T-helper 1 cell treated with Interleukin-12 subunit alpha and Interleukin-12 subunit beta and Interleukin-4 antibody, amounts not matched to agents 30 μg/mL and 1 μg/mL, for 36 hours (primary cell): ENCODE data around the gene VCL.

ENCODE experiments used
- H3K27ac Mint-ChIP-seq: one replicate; pipeline ENCODE4 v1.8.0; 2021; ENCODE audit warnings: mild to moderate bottlenecking, mixed read lengths
- H3K27me3 Mint-ChIP-seq: one replicate; pipeline ENCODE4 v1.8.0; 2021; ENCODE audit warnings: low read depth, mixed read lengths
- H3K36me3 Mint-ChIP-seq: one replicate; pipeline ENCODE4 v1.8.0; 2021; ENCODE audit warnings: low read depth, mixed read lengths
- H3K4me1 Mint-ChIP-seq: one replicate; pipeline ENCODE4 v1.8.0; 2021; ENCODE audit warnings: low read depth, mixed read lengths
- H3K4me3 Mint-ChIP-seq: one replicate; pipeline ENCODE4 v1.8.0; 2021; ENCODE audit warnings: mild to moderate bottlenecking, moderate library complexity, mixed read lengths
- H3K9me3 Mint-ChIP-seq: one replicate; pipeline ENCODE4 v1.8.0; 2021; ENCODE audit warnings: mixed read lengths

Gene VCL

GRCh38 chr10:74153123-74153522, 155.2 kb downstream of the VCL start:
- H3K9me3 Mint-ChIP-seq: no peaks in the 10 kb centered on the region
- H3K27ac Mint-ChIP-seq: no peak overlapping the region
- H3K27me3 Mint-ChIP-seq: no peaks in the 10 kb centered on the region
- no peaks in the 10 kb centered on the region for H3K36me3 Mint-ChIP-seq
- no peak overlapping the region for H3K4me3 Mint-ChIP-seq
- peaks cover 22% of the 10 kb centered on the region for H3K4me1 Mint-ChIP-seq

DNA sequence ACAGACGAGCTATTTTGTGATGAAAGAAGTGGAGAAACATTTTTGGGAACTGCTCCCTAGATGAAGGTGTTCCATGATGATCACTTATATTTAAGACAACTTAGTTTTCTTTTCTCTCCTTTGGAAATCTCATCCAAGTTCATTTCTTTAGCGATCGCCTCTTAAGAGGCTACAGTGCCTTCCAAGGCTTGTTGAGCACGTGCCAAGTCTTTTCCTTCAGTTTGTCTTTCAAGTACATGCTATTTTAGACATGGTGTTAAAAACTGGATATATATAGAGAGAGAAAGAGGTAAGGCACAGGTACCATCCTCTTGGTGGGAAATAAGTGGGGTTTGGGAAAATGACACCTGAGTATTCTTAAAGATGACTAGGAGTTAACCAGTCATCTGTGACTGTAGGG, 155.8 kb downstream of the VCL start:
- Mint-ChIP-seq H3K9me3 (no peaks in the 10 kb centered on the region), H3K27me3 (no peaks in the 10 kb centered on the region), H3K36me3 (no peaks in the 10 kb centered on the region), H3K4me3 (no peak overlapping the region), H3K27ac (no peak overlapping the region), H3K4me1 (peaks cover 22% of the 10 kb centered on the region)

DNA sequence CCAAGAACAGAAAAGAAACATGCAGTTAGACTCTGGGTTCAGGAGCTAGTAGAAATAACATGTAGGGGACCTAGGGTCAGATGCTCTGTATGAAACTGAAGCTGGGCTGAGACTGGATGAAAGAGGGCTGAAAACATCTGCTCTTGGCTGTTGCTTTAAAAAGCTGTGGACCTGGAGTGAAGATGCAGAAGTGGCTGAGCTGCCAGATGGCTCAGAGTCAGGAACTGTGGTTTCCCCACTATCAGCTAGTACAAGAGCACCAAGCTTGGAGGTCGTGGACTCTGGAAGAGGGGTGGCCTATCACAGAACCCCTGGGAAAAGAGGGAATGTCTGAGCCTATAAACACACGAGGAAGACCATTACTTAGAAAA, 159.0 kb downstream of the VCL start:
- Mint-ChIP-seq H3K9me3 (no peaks in the 10 kb centered on the region), H3K36me3 (no peaks in the 10 kb centered on the region), H3K27ac (no peak overlapping the region), H3K4me1 (peaks cover 20% of the 10 kb centered on the region), H3K4me3 (no peak overlapping the region), H3K27me3 (no peaks in the 10 kb centered on the region)

GRCh38 chr10:74160013-74160412, 162.1 kb downstream of the VCL start:
- Mint-ChIP-seq H3K27me3 (no peaks in the 10 kb centered on the region), H3K27ac (no peak overlapping the region), H3K9me3 (no peaks in the 10 kb centered on the region), H3K4me3 (no peak overlapping the region), H3K4me1 (peaks cover 16% of the 10 kb centered on the region), H3K36me3 (no peaks in the 10 kb centered on the region)

DNA sequence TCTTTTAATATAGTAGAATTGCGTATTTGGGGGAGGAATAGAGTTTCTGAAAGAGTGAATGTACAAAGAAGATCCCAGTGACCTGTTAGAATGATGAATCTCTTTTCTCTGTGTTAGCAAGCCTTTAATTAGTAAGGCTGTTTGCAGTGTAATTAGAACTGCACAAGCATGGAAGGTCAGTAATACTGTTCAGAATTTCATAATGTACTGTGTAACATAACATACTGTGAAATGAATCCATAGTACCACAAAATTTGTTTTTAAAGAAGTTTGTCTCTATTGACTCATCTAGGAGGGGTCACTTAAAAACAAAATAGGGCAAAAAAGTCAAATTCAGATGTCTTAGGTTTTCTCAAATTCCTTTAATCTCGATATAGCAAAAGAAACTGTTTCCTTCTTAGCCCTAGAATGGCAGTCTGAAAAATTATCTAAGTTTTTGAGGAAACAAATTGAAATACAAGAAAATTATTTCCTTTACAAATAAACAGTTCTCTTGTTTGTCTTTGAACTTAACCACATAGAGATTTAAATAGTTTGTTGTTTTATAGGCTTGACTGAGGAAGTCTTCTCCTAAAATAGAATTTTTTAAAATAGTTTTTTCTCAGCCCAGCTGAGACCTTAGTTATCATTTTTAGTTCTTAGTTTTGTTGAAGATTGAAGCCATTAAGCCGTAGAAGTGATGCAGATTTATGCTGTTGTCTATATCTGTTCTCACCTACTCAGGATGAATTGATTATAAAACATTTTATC, 165.6 kb downstream of the VCL start:
- no peak overlapping the region for H3K4me3 Mint-ChIP-seq
- H3K4me1 Mint-ChIP-seq: peaks cover 11% of the 10 kb centered on the region
- H3K27ac Mint-ChIP-seq: no peak overlapping the region
- no peaks in the 10 kb centered on the region for H3K27me3 Mint-ChIP-seq
- no peaks in the 10 kb centered on the region for H3K9me3 Mint-ChIP-seq
- H3K36me3 Mint-ChIP-seq: no peaks in the 10 kb centered on the region

DNA sequence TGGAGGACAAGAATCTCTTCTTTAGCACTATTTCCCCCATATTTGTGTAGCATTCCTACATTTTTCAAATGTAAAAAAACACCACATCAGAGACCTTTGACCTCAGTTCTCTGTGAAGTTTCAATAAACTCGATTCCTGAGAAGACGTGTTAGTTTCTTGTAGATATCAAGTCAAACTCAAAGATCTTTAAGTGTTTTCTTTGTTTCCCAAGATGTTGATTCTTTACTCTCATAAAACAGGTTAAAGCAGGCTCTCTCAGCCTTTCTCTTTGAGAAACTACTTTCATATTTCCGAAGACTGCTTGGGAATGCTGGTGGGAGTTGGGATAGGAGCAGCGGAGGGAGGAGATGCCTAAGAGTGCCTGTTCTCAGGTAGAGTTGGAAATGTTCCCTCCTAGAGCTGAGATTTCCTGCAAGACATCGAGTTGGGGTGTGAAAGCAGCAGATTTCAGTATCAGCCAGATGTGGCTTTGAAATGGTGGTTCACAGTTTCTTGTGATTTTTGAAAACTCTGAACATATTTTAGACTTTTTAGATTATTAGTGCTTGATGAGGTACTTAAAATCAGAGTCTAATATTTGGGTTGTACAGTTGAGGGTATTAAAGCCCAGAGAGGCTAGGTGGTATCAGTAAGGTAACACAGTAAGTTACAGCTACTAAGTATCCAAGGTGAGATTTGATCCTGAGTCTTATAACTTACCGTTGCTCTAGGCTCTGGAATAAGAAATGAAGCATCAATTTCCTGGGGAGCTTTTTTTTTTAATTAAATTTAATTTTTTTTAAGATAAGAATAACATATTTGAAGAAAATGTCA, 167.0 kb downstream of the VCL start:
- Mint-ChIP-seq H3K4me3 (no peak overlapping the region), H3K27me3 (no peaks in the 10 kb centered on the region), H3K36me3 (no peaks in the 10 kb centered on the region), H3K27ac (no peak overlapping the region), H3K4me1 (peaks cover 18% of the 10 kb centered on the region), H3K9me3 (no peaks in the 10 kb centered on the region)

DNA sequence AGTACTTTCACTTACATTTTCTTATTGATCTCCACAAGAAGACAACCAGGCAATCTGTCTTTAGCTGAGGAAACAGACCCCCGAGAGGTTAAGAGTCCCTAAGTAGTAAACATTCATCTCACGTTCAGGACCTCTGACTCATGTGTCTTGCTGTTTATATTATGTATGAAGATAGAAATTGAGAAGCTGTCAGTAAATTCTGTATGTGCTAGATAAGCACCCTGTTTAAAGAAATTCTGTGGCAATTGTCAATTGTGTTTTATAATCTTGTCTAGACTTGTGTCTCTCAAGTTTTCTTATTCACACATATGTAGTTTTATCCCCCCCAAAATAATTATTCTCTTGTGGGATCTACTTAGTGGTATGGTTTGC, 167.6 kb downstream of the VCL start:
- H3K27ac Mint-ChIP-seq: no peak overlapping the region
- H3K4me1 Mint-ChIP-seq: peaks cover 18% of the 10 kb centered on the region
- no peaks in the 10 kb centered on the region for H3K36me3 Mint-ChIP-seq
- no peaks in the 10 kb centered on the region for H3K9me3 Mint-ChIP-seq
- no peak overlapping the region for H3K4me3 Mint-ChIP-seq
- H3K27me3 Mint-ChIP-seq: no peaks in the 10 kb centered on the region

DNA sequence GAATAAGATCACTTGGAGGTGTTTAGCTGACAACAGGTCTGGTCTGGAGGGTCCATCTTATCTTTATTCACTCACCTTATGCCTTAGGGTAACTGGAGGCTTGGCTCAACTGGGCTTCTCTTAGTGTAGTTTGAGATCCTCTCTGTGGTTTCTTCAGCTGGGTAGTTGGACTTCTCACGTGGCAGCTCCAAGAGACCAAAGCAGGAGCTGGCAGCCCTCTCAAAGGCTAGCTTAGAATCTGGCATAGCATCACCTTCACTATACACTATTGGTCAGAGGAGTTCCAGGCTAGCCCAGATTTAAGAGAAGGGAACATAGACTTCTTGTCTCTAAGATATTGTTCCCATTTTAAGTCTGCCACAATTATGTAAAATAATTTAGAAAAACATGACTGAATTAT, 169.5 kb downstream of the VCL start:
- Mint-ChIP-seq H3K27me3 (no peaks in the 10 kb centered on the region), H3K4me3 (no peak overlapping the region), H3K4me1 (peaks cover 18% of the 10 kb centered on the region), H3K27ac (no peak overlapping the region), H3K9me3 (no peaks in the 10 kb centered on the region), H3K36me3 (no peaks in the 10 kb centered on the region)
